HG02981 (cell line): Measurements from ENCODE around the gene VPS37D.
"Not testable (repeated sequence)": the region's sequence is repeated elsewhere in the genome, so short reads cannot be mapped to it uniquely, and the experiment has no call there.

ENCODE experiments used
- ATAC-seq: cut with Tn5 transposase; IDR thresholded peaks from one replicate; pipeline ENCODE4 v1.9.1; 2021; ENCODE audit warnings: mild to moderate bottlenecking, moderate library complexity; ENCODE audit not compliant: unreplicated experiment

Gene VPS37D

GRCh38 chr7:73645643-73646174 lies 21.9 kb upstream of the VPS37D start:
- ATAC-seq: no peak

- no peak for ATAC-seq
These were observed 20.6 kb upstream of the VPS37D start for GRCh38 chr7:73646785-73647724.

- no peak for ATAC-seq
These were observed 19.7 kb upstream of the VPS37D start for GRCh38 chr7:73647725-73648592.

- no peak for ATAC-seq
These were observed 18.9 kb upstream of the VPS37D start for GRCh38 chr7:73648593-73649332.

GRCh38 chr7:73649576-73649975 lies 18.1 kb upstream of the VPS37D start:
- no peak for ATAC-seq

- no peak for ATAC-seq
These were observed 17.1 kb upstream of the VPS37D start for GRCh38 chr7:73650524-73650923.

- no peak for ATAC-seq
These were observed 15.1 kb upstream of the VPS37D start for GRCh38 chr7:73652541-73652949.

GRCh38 chr7:73655309-73655708 lies 12.3 kb upstream of the VPS37D start:
- not testable (repeated sequence) for ATAC-seq

- ATAC-seq: no peak
These were observed 7.6 kb upstream of the VPS37D start for GRCh38 chr7:73659983-73660382.

GRCh38 chr7:73660594-73660993 lies 7.0 kb upstream of the VPS37D start:
- not testable (repeated sequence) for ATAC-seq

- ATAC-seq: no peak
These were observed 4.6 kb upstream of the VPS37D start for GRCh38 chr7:73663033-73663432.

GRCh38 chr7:73668103-73668885 lies 663 bp downstream of the VPS37D start:
- peak; percentile 8 for ATAC-seq

GRCh38 chr7:73668886-73669230 lies 1.2 kb downstream of the VPS37D start:
- no peak for ATAC-seq

- no peak for ATAC-seq
These were observed 1.7 kb downstream of the VPS37D start for GRCh38 chr7:73669288-73669701.

- ATAC-seq: no peak
These were observed 2.3 kb downstream of the VPS37D start for GRCh38 chr7:73669858-73670385.

GRCh38 chr7:73671322-73671661 lies 3.7 kb downstream of the VPS37D start:
- no peak for ATAC-seq

- ATAC-seq: no peak
These were observed 4.3 kb downstream of the VPS37D start for GRCh38 chr7:73671857-73672445.

- no peak for ATAC-seq
These were observed 7.0 kb downstream of the VPS37D start for GRCh38 chr7:73674468-73675124.

- not testable (repeated sequence) for ATAC-seq
These were observed 8.4 kb downstream of the VPS37D start for GRCh38 chr7:73676062-73676461.
